Testis (tissue), 3 donors: ENCODE data around the gene ATP10B. TPM values are rescaled to one million over a fixed set of nuclear protein-coding genes. Genes with fewer than 3 reads are reported as not detected.

ENCODE experiments used
- DNase-seq: peaks from one replicate; pipeline ENCODE4 v3.0.0-alpha.2; 2019
- H3K27ac ChIP-seq, 2 donors: fragments of 200-600 bp; sonication (generic); one replicate each; pipeline ENCODE4 v1.5.1; 2019
- H3K27me3 ChIP-seq: fragments of 200-600 bp; sonication (generic); one replicate; pipeline ENCODE4 v1.5.1; 2019
- H3K36me3 ChIP-seq: fragments of 200-600 bp; sonication (generic); one replicate; pipeline ENCODE4 v1.5.1; 2017; ENCODE audit warnings: low read depth; ENCODE audit errors: missing control alignments
- H3K4me1 ChIP-seq: fragments of 200-600 bp; sonication (generic); one replicate; pipeline ENCODE4 v1.5.1; 2019
- H3K4me3 ChIP-seq, 2 donors: fragments of 200-600 bp; sonication (generic); one replicate each; pipeline ENCODE4 v1.5.1; 2017 to 2019
- H3K9me3 ChIP-seq: fragments of 200-600 bp; sonication (generic); one replicate; pipeline ENCODE4 v1.5.1; 2017
- CTCF ChIP-seq, 3 experiments: fragments of 450-650 bp in 2 of 3; fragments of 200-600 bp in 1 of 3; sonication (generic) in 1 of 3; IDR thresholded peaks; one replicate each; pipeline ENCODE4 v1.5.1; 2016 to 2019; ENCODE audit warnings: antibody characterized with exemption in 3 of 3, mild to moderate bottlenecking in 2 of 3, moderate library complexity in 1 of 3
- POLR2A ChIP-seq: fragments of 450-650 bp; IDR thresholded peaks from one replicate; pipeline ENCODE4 v1.6.1; 2017; ENCODE audit warnings: antibody characterized with exemption, mild to moderate bottlenecking, moderate library complexity
- WGBS, 2 donors: methylation state at CpG; one replicate each; pipeline ENCODE4 v1.1.5; 2018; 5-methylcytosine and 5-hydroxymethylcytosine counted together
- intact Hi-C: fragments of 100-400 bp; cut with DNase I; formaldehyde crosslinking; loops from one replicate; pipeline ENCODE4 v1.15.1; 2023; ENCODE audit warnings: low total_unique reads
- polyA plus RNA-seq: library from polyadenylated mRNA; stranded (reverse); fragments of 350-450 nt; fragmentation: Illumina TruSeq; extraction: RNeasy Lipid Tissue Mini Kit (QIAGEN cat#74804); gene quantifications from one replicate; pipeline ENCODE4 v1.2.3, GENCODE V29; 2014; ENCODE audit warnings: low read depth, low replicate concordance; ENCODE audit not compliant: insufficient read depth
- total RNA-seq, 2 donors: library from RNA; depleted of rRNA; stranded (reverse); fragments of >200 nt; gene quantifications; one replicate each; pipeline ENCODE4 v1.2.3, GENCODE V29; 2016

ATP10B gene
- total and polyA plus RNA-seq, 3 donors from 2014 or later = 0.63 to 2.0 (median 1.9) TPM

- 94 to 100% methylated on average over 3 to 4 of the region's 4 CpGs for WGBS, 2 donors
- TF ChIP-seq POLR2A (no peak), CTCF (IDR thresholded peaks at IDR 0.05) (no peak)
Measured at GRCh38 chr5:160602744-160603143, 249.3 kb downstream of the ATP10B start.

GRCh38 chr5:160601046-160601445, 251.0 kb downstream of the ATP10B start:
- WGBS, 2 donors = 76 to 92% methylated on average over 1 of the region's 1 CpG
- intact Hi-C loops = no loop called here
- TF ChIP-seq POLR2A = no peak
- no peak for TF ChIP-seq CTCF (IDR thresholded peaks at IDR 0.05)

More at GRCh38 chr5:160602744-160603143, 249.3 kb downstream of the ATP10B start:
- H3K27me3 ChIP-seq = no peaks in the 10 kb centered on the region
- intact Hi-C loops = no loop called here
- H3K36me3 ChIP-seq = no peaks in the 10 kb centered on the region
- H3K4me1 ChIP-seq = no peaks in the 10 kb centered on the region
- H3K4me3 ChIP-seq = no peak overlapping the region
- no peak overlapping the region for H3K27ac ChIP-seq
- DNase-seq = no peak
- no peaks in the 10 kb centered on the region for H3K9me3 ChIP-seq

GRCh38 chr5:160573318-160573717, 278.7 kb downstream of the ATP10B start:
- no peak overlapping the region for H3K4me3 ChIP-seq
- no peaks in the 10 kb centered on the region for H3K36me3 ChIP-seq
- no peak overlapping the region for H3K27ac ChIP-seq
- WGBS, 2 donors = 99 to 100% methylated on average over 3 of the region's 3 CpGs
- intact Hi-C loops = no loop called here
- no peaks in the 10 kb centered on the region for H3K9me3 ChIP-seq
- no peak for DNase-seq
- TF ChIP-seq CTCF (IDR thresholded peaks at IDR 0.05) = no peak
- TF ChIP-seq POLR2A = no peak
- no peaks in the 10 kb centered on the region for H3K4me1 ChIP-seq
- no peaks in the 10 kb centered on the region for H3K27me3 ChIP-seq

More at GRCh38 chr5:160601046-160601445, 251.0 kb downstream of the ATP10B start:
- no peak for DNase-seq
- H3K4me1 ChIP-seq = no peaks in the 10 kb centered on the region
- no peaks in the 10 kb centered on the region for H3K27me3 ChIP-seq
- no peaks in the 10 kb centered on the region for H3K9me3 ChIP-seq
- H3K4me3 ChIP-seq = no peak overlapping the region
- H3K27ac ChIP-seq = no peak overlapping the region
- H3K36me3 ChIP-seq = no peaks in the 10 kb centered on the region

GRCh38 chr5:160567031-160567705, 284.8 kb downstream of the ATP10B start:
- 83 to 94% methylated on average over 4 of the region's 4 CpGs for WGBS, 2 donors
- no peaks in the 10 kb centered on the region for H3K4me1 ChIP-seq
- TF ChIP-seq POLR2A (no peak), CTCF (IDR thresholded peaks at IDR 0.05) (no peak)
- H3K9me3 ChIP-seq = no peaks in the 10 kb centered on the region
- intact Hi-C loops = no loop called here
- H3K36me3 ChIP-seq = no peaks in the 10 kb centered on the region
- H3K4me3 ChIP-seq = no peak overlapping the region
- DNase-seq = no peak
- no peaks in the 10 kb centered on the region for H3K27me3 ChIP-seq
- no peak overlapping the region for H3K27ac ChIP-seq

- intact Hi-C loops = no loop called here
- TF ChIP-seq POLR2A (no peak), CTCF (IDR thresholded peaks at IDR 0.05) (no peak)
- no peak for DNase-seq
Measured at GRCh38 chr5:160565376-160565775, 286.6 kb downstream of the ATP10B start.

More at GRCh38 chr5:160565376-160565775, 286.6 kb downstream of the ATP10B start:
- no peaks in the 10 kb centered on the region for H3K4me1 ChIP-seq
- 87 to 96% methylated on average over 5 to 8 of the region's 8 CpGs for WGBS, 2 donors
- H3K4me3 ChIP-seq = no peak overlapping the region
- H3K36me3 ChIP-seq = no peaks in the 10 kb centered on the region
- no peak overlapping the region for H3K27ac ChIP-seq
- no peaks in the 10 kb centered on the region for H3K27me3 ChIP-seq
- no peaks in the 10 kb centered on the region for H3K9me3 ChIP-seq
